ENCODE measurements around the gene ADCY10. TPM values are rescaled to one million over a fixed set of nuclear protein-coding genes. Genes with fewer than 3 reads are reported as not detected.

The ADCY10 gene
- total and polyA plus RNA-seq, 7 donors = 0.14 to 0.92 (median 0.28) TPM; not detected in 2

GRCh38 chr1:167881786-167882185 is 32.1 kb downstream of the ADCY10 start:
- no peak overlapping the region for H3K4me3 ChIP-seq
- H3K27me3 ChIP-seq = no peaks in the 10 kb centered on the region
- H3K9me3 ChIP-seq = no peaks in the 10 kb centered on the region
- H3K4me1 ChIP-seq = no peaks in the 10 kb centered on the region
- intact Hi-C loops (cut with DNase I) = no loop called here
- 86 to 93% methylated on average over 3 of the region's 3 CpGs for WGBS, 2 donors
- H3K27ac ChIP-seq = no peak overlapping the region
- DNase-seq = no peak
- TF ChIP-seq POLR2AphosphoS5 (IDR thresholded peaks at IDR 0.05) (no peak), POLR2A (IDR thresholded peaks at IDR 0.05) (no peak), CTCF (IDR thresholded peaks at IDR 0.05) (no peak), EP300 (IDR thresholded peaks at IDR 0.05) (no peak)
- H3K36me3 ChIP-seq = no peaks in the 10 kb centered on the region

DNA sequence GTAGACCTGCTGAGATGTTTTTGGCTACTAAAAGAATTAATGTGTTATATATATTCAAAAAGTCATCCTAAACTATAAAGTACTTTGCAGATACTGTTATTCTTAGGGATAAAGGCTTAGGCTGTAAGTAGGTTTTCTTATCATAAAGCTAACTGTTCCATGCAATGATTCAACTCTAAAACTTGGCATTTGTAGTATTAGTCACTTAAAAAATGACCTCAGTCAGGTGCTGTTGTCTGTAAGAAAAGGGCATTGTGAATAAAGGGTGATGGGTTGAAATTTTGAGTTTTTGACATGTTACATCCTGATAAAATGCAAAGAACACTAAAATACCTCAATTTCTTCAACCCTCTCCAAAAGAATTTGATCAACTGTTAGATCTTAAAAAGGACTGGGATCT is 32.9 kb downstream of the ADCY10 start:
- H3K27ac ChIP-seq = no peak overlapping the region

GRCh38 chr1:167880580-167881021 is 33.3 kb downstream of the ADCY10 start:
- no peaks in the 10 kb centered on the region for H3K4me1 ChIP-seq
- H3K27me3 ChIP-seq = no peaks in the 10 kb centered on the region
- no peaks in the 10 kb centered on the region for H3K36me3 ChIP-seq
- no peak overlapping the region for H3K4me3 ChIP-seq
- no peak overlapping the region for H3K27ac ChIP-seq
- intact Hi-C loops (cut with DNase I) = no loop called here
- no peaks in the 10 kb centered on the region for H3K9me3 ChIP-seq
- DNase-seq = no peak
- 97 to 98% methylated on average over 3 of the region's 3 CpGs for WGBS, 2 donors
- TF ChIP-seq POLR2A (IDR thresholded peaks at IDR 0.05) (no peak), CTCF (IDR thresholded peaks at IDR 0.05) (no peak), POLR2AphosphoS5 (IDR thresholded peaks at IDR 0.05) (no peak), EP300 (IDR thresholded peaks at IDR 0.05) (no peak)

More for the DNA sequence above, 32.9 kb downstream of the ADCY10 start:
- no peaks in the 10 kb centered on the region for H3K27me3 ChIP-seq
- intact Hi-C loops (cut with DNase I) = no loop called here
- H3K9me3 ChIP-seq = no peaks in the 10 kb centered on the region
- TF ChIP-seq EP300 (IDR thresholded peaks at IDR 0.05) (no peak), CTCF (IDR thresholded peaks at IDR 0.05) (no peak), POLR2A (IDR thresholded peaks at IDR 0.05) (no peak), POLR2AphosphoS5 (IDR thresholded peaks at IDR 0.05) (no peak)
- H3K4me1 ChIP-seq = no peaks in the 10 kb centered on the region
- no peaks in the 10 kb centered on the region for H3K36me3 ChIP-seq
- no peak overlapping the region for H3K4me3 ChIP-seq
- no peak for DNase-seq

- H3K9me3 ChIP-seq = no peaks in the 10 kb centered on the region
- H3K36me3 ChIP-seq = no peaks in the 10 kb centered on the region
- no peaks in the 10 kb centered on the region for H3K4me1 ChIP-seq
- no peak for DNase-seq
- H3K4me3 ChIP-seq = no peak overlapping the region
- no peaks in the 10 kb centered on the region for H3K27me3 ChIP-seq
- intact Hi-C loops (cut with DNase I) = no loop called here
- TF ChIP-seq CTCF (IDR thresholded peaks at IDR 0.05) (no peak), EP300 (IDR thresholded peaks at IDR 0.05) (no peak), POLR2A (IDR thresholded peaks at IDR 0.05) (no peak), POLR2AphosphoS5 (IDR thresholded peaks at IDR 0.05) (no peak)
- no peak overlapping the region for H3K27ac ChIP-seq
- 75 to 88% methylated on average over 1 of the region's 1 CpG for WGBS, 2 donors
Measured at GRCh38 chr1:167879508-167879907, 34.4 kb downstream of the ADCY10 start.

Data from sigmoid colon (tissue), 7 donors.